DND-41 (cell line): Measurements from ENCODE around the gene KRTAP1-3.

Experiments
- ATAC-seq: fragments of 200-7000 bp; cut with Tn5 transposase; 3 replicates; pipeline ENCODE4 v1.9.1; 2021; ENCODE audit warnings: low read depth; ENCODE audit not compliant: insufficient read depth
- DNase-seq: peaks from one replicate; pipeline ENCODE4 v3.0.0-alpha.2; 2020
- H2AFZ ChIP-seq: 2 replicates; pipeline ENCODE4 v1.6.0; 2012; ENCODE audit warnings: low read depth, low read length
- H3K27ac ChIP-seq: 2 replicates; pipeline ENCODE4 v1.5.1; 2012; ENCODE audit warnings: low read length, inconsistent platforms
- H3K27me3 ChIP-seq: fragments of 200-600 bp; sonication (generic); 2 replicates; pipeline ENCODE4 v1.6.0; 2012; ENCODE audit warnings: low read length, mild to moderate bottlenecking, inconsistent platforms; ENCODE audit not compliant: insufficient read depth, poor library complexity
- H3K36me3 ChIP-seq: 2 replicates; pipeline ENCODE4 v1.5.1; 2012; ENCODE audit warnings: low read length, inconsistent platforms; ENCODE audit not compliant: insufficient read depth
- H3K4me1 ChIP-seq: 2 replicates; pipeline ENCODE4 v1.5.1; 2012; ENCODE audit warnings: mild to moderate bottlenecking, low read length; ENCODE audit not compliant: insufficient read depth
- H3K4me2 ChIP-seq: 2 replicates; pipeline ENCODE4 v1.6.0; 2012; ENCODE audit warnings: mild to moderate bottlenecking, moderate library complexity, low read length, inconsistent platforms; ENCODE audit not compliant: insufficient read depth
- H3K4me3 ChIP-seq, 2 experiments: fragments of 200-600 bp in 1 of 2; shearing (Covaris generic) in 1 of 2; 2 replicates each; pipeline ENCODE4 v1.5.1; 2012 to 2016; ENCODE audit warnings: inconsistent platforms in 2 of 2, low read length in 2 of 2, mild to moderate bottlenecking in 2 of 2, low read depth in 1 of 2, moderate library complexity in 1 of 2
- H3K79me2 ChIP-seq: 2 replicates; pipeline ENCODE4 v1.6.0; 2012; ENCODE audit warnings: low read length, inconsistent platforms; ENCODE audit not compliant: insufficient read depth
- H3K9ac ChIP-seq: 2 replicates; pipeline ENCODE4 v1.6.0; 2012; ENCODE audit warnings: low read depth, mild to moderate bottlenecking, inconsistent platforms, low read length, moderate library complexity
- H3K9me3 ChIP-seq: 2 replicates; pipeline ENCODE4 v1.5.1; 2012; ENCODE audit warnings: low read length, moderate library complexity, mild to moderate bottlenecking, inconsistent platforms; ENCODE audit not compliant: insufficient read depth, severe bottlenecking
- H4K20me1 ChIP-seq: 2 replicates; pipeline ENCODE4 v1.6.0; 2012; ENCODE audit warnings: low read length; ENCODE audit not compliant: insufficient read depth
- EZH2 ChIP-seq: IDR thresholded peaks from 3 replicates; pipeline ENCODE4 v1.6.1; 2012; ENCODE audit warnings: borderline replicate concordance, low read depth, mild to moderate bottlenecking, moderate library complexity, low read length, inconsistent platforms; ENCODE audit not compliant: severe bottlenecking
- TF ChIP-seq, protein P1 (sequence below): IDR thresholded peaks from 2 replicates; pipeline ENCODE4 v1.5.1; 2012; ENCODE audit warnings: borderline replicate concordance, low read length, moderate library complexity, mild to moderate bottlenecking; ENCODE audit not compliant: poor library complexity, severe bottlenecking; ENCODE audit errors: extremely low read depth

KRTAP1-3 gene

DNA sequence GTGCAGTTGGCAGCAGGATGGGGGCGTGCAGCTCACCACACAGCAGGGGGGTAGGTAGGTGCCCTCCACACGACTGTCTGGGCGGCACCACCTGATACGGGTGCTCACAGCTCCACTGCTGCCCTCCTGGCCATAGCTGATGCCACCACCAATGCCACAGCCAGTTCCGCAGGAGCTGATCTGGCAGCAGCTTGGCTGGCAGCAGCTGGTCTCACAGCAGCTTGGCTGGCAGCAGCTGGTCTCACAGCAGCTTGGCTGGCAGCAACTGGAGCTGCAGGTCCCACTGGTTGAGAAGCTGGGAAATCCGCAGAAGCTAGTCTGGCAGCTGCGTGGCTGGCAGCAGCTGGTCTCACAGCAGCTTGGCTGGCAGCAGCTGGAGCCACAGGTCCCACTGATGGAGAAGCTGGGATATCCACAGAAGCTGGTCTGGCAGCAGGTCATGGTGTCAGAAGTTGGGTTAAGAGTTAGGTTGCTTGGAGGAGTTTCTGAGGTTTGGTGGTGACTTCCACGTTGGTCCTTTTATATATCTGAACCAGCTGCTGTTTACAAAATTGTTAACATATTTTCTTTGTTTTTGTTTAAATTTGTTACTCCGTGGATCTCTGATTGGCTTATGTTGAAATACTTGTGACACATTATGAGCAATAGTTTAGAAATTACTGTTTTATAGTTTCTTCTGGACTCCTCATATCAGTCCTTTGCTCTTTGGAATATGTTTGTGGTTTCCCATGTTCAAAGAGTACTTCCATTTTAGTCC is 7.8 kb downstream of the KRTAP1-3 start, which contains the start of gene KRTAP1-5:
KRTAP1-5 (minus strand) TSS at position 494 of the 757 bp plus-strand sequence; CDS start at position 441, 53 bp downstream.
- DNase-seq: no peak
- H3K4me3 ChIP-seq: no peak within 1 kb of the TSS

DNA sequence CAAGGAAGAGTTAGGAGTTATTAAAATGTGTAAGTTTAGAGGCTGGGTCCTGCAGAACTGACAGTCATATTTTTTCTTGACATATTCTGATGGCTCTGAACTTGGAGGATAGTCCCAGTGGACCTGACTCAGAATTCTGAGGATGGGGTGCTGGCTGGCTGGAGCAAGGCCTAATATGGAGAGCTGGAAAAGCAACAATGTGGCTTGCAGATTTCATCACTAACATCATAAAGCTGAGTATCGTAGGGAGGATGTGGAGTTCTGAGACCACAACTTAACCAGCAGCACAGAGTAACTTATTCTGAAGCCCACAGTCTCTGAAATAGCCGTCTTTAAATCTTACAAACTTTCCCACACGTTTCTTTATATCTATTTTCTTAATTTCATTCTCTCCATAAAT is 10.0 kb downstream of the KRTAP1-3 start:
- Histone ChIP-seq H3K27me3 (peaks cover 12% of the 10 kb centered on the region), H3K79me2 (no peaks in the 10 kb centered on the region), H4K20me1 (no peaks in the 10 kb centered on the region), H2AFZ (no peak overlapping the region), H3K4me1 (no peaks in the 10 kb centered on the region), H3K9ac (no peak overlapping the region), H3K4me3 (no peak overlapping the region), H3K36me3 (no peaks in the 10 kb centered on the region), H3K4me2 (no peak overlapping the region), H3K9me3 (no peaks in the 10 kb centered on the region), H3K27ac (no peak overlapping the region)
- no peak for TF ChIP-seq EZH2
- TF ChIP-seq, protein P1, sequence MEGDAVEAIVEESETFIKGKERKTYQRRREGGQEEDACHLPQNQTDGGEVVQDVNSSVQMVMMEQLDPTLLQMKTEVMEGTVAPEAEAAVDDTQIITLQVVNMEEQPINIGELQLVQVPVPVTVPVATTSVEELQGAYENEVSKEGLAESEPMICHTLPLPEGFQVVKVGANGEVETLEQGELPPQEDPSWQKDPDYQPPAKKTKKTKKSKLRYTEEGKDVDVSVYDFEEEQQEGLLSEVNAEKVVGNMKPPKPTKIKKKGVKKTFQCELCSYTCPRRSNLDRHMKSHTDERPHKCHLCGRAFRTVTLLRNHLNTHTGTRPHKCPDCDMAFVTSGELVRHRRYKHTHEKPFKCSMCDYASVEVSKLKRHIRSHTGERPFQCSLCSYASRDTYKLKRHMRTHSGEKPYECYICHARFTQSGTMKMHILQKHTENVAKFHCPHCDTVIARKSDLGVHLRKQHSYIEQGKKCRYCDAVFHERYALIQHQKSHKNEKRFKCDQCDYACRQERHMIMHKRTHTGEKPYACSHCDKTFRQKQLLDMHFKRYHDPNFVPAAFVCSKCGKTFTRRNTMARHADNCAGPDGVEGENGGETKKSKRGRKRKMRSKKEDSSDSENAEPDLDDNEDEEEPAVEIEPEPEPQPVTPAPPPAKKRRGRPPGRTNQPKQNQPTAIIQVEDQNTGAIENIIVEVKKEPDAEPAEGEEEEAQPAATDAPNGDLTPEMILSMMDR: no peak
- no peak for ATAC-seq
- DNase-seq: no peak

More for the DNA sequence above, 7.8 kb downstream of the KRTAP1-3 start, which contains the start of gene KRTAP1-5:
- no peak within 1 kb of the TSS for H3K27ac ChIP-seq
- H3K9me3 ChIP-seq: no peaks in the 10 kb centered on the region
- no peak within 1 kb of the TSS for H3K4me2 ChIP-seq
- peaks cover 14% of the 10 kb centered on the region for H3K27me3 ChIP-seq
- no peaks in the 10 kb centered on the region for H3K4me1 ChIP-seq
- no peak for ATAC-seq
- no peaks in the 10 kb centered on the region for H3K79me2 ChIP-seq
- H3K9ac ChIP-seq: no peak within 1 kb of the TSS
- no peak within 1 kb of the TSS for H2AFZ ChIP-seq
- no peaks in the 10 kb centered on the region for H3K36me3 ChIP-seq
- TF ChIP-seq EZH2: no peak
- TF ChIP-seq, protein P1: no peak
- H4K20me1 ChIP-seq: no peaks in the 10 kb centered on the region

DNA sequence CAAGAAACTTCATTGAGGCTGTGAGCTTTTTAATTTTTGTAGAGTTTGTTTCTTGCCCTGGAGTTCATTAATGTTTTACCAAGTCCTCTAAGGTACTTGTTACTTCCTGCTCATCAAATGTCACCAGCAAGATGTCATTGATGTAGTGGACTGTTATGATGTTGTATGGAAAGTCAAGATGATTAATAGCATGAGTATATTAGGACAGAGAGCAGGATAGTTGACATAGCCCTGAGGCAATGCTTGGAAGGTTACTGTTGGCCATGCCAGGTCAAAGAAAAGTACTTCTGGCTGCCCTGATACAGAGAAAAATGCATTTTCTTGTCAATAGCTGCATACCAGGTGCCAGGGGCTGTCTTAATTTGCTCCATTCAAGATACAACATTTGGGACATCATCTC is 14.3 kb downstream of the KRTAP1-3 start:
- peaks cover 10% of the 10 kb centered on the region for H3K27me3 ChIP-seq
- no peaks in the 10 kb centered on the region for H3K4me1 ChIP-seq
- no peak overlapping the region for H3K4me2 ChIP-seq
- ATAC-seq (no peak), DNase-seq (no peak)
- H4K20me1 ChIP-seq: no peaks in the 10 kb centered on the region
- H3K9ac ChIP-seq: no peak overlapping the region
- no peaks in the 10 kb centered on the region for H3K9me3 ChIP-seq
- H2AFZ ChIP-seq: no peak overlapping the region
- no peak overlapping the region for H3K27ac ChIP-seq
- H3K79me2 ChIP-seq: no peaks in the 10 kb centered on the region
- TF ChIP-seq, protein P1: no peak
- TF ChIP-seq EZH2: no peak
- no peak overlapping the region for H3K4me3 ChIP-seq
- H3K36me3 ChIP-seq: no peaks in the 10 kb centered on the region
